Spleen (tissue), 11 donors: ENCODE results near the gene EMC8. TPM values are rescaled to one million over a fixed set of nuclear protein-coding genes. Genes with fewer than 3 reads are reported as not detected.
"Not testable (repeated sequence)": the region's sequence is repeated elsewhere in the genome, so short reads cannot be mapped to it uniquely, and the experiment has no call there.

ENCODE experiments used
- DNase-seq: peaks from one replicate; pipeline ENCODE4 v3.0.0-alpha.2; 2020
- H3K27ac ChIP-seq, 8 donors: fragments of 200-600 bp; sonication (generic) in 7 of 8; 1 replicate in 4 of 8; 2 replicates in 4 of 8; pipeline versions ENCODE4 v1.5.0 to v1.8.0; 2016 to 2021; ENCODE audit warnings: inconsistent platforms in 4 of 8, mild to moderate bottlenecking in 4 of 8, moderate library complexity in 1 of 8
- H3K27me3 ChIP-seq, 7 donors: fragments of 200-600 bp; sonication (generic) in 6 of 7; replicated peaks in 1 of 7; 1 replicate in 4 of 7; 2 replicates in 3 of 7; pipeline versions ENCODE4 v1.5.0 to v1.8.0; 2016 to 2021; ENCODE audit warnings: inconsistent platforms in 3 of 7, mild to moderate bottlenecking in 1 of 7
- H3K36me3 ChIP-seq, 6 donors: fragments of 200-600 bp; sonication (generic) in 5 of 6; 1 replicate in 4 of 6; 2 replicates in 2 of 6; pipeline versions ENCODE4 v1.5.0 to v1.8.0; 2016 to 2021; ENCODE audit warnings: inconsistent platforms in 2 of 6
- H3K4me1 ChIP-seq, 6 donors: fragments of 200-600 bp; sonication (generic) in 5 of 6; 1 replicate in 3 of 6; 2 replicates in 3 of 6; pipeline versions ENCODE4 v1.5.0 to v1.8.0; 2016 to 2021; ENCODE audit warnings: inconsistent platforms in 3 of 6
- H3K4me3 ChIP-seq, 8 donors: fragments of 200-600 bp; sonication (generic) in 7 of 8; 1 replicate in 4 of 8; 2 replicates in 4 of 8; pipeline versions ENCODE4 v1.5.0 to v1.8.0; 2016 to 2021; ENCODE audit warnings: inconsistent platforms in 4 of 8, mild to moderate bottlenecking in 4 of 8, moderate library complexity in 2 of 8
- H3K9me3 ChIP-seq, 8 donors: fragments of 200-600 bp; sonication (generic) in 7 of 8; 1 replicate in 4 of 8; 2 replicates in 4 of 8; pipeline versions ENCODE4 v1.5.0 to v1.8.0; 2016 to 2021; ENCODE audit warnings: inconsistent platforms in 4 of 8
- POLR2A ChIP-seq, 3 donors: fragments of 450-650 bp; IDR thresholded peaks; one replicate each; pipeline ENCODE4 v1.5.1; 2017; ENCODE audit warnings: antibody characterized with exemption in 3 of 3, mild to moderate bottlenecking in 1 of 3
- POLR2AphosphoS5 ChIP-seq, 3 donors: sonication (generic); formaldehyde crosslinking; IDR thresholded peaks; one replicate each; pipeline ENCODE4 v1.5.1; 2017; ENCODE audit warnings: antibody characterized with exemption in 3 of 3
- WGBS, 5 donors: extraction: QIAGEN DNeasy Blood & Tissue Kit in 3 of 5; methylation state at CpG; one replicate each; pipeline versions ENCODE4 v1.1.5 to v1.1.7; 2013 to 2018; 5-methylcytosine and 5-hydroxymethylcytosine counted together
- intact Hi-C: fragments of 100-400 bp; cut with DNase I; formaldehyde crosslinking; loops from one replicate; pipeline ENCODE4 v1.15.0; 2023; ENCODE audit warnings: low total_unique reads
- polyA plus RNA-seq, 3 donors: library from polyadenylated mRNA; stranded (reverse); fragments of 200-250 nt; gene quantifications; one replicate each; pipeline ENCODE4 v1.2.1, GENCODE V29; 2013
- total RNA-seq, 7 donors: library from RNA; depleted of rRNA in 3 of 7; stranded (reverse); fragments of >200 nt in 3 of 7; fragmentation: NEBNext Ultra II Directional in 4 of 7; extraction: Animal tissue kit (Norgen Biotek cat#: 25700) in 4 of 7; gene quantifications; one replicate each; pipeline versions ENCODE4 v1.1.0 to v1.2.1, GENCODE V29; 2016 to 2021
- TF ChIP-seq, protein P1 (sequence below), 11 experiments: fragments of 200-600 bp in 7 of 11; fragments of 450-650 bp in 4 of 11; sonication (generic) in 4 of 11; IDR thresholded peaks in 8 of 11; conservative IDR thresholded peaks in 3 of 11; 1 replicate in 7 of 11; 2 replicates in 4 of 11; pipeline versions ENCODE4 v1.4.0 to v1.8.0; 2016 to 2021; ENCODE audit warnings: antibody characterized with exemption in 11 of 11, inconsistent platforms in 4 of 11, mild to moderate bottlenecking in 1 of 11
- donor health status: healthy with polysubstance abuse.
- donor health status: DM: no; HTN: no; CAD: no; lungs with moderate emphysema.
- donor health status: DM: no; HTN: no; CAD: no.
- donor health status: Bipolar disorder and iron deficiency.
- donor health status: healthy.
- donor health status: DM: no; HTN: no; CAD: no.
- donor health status: DM: yes; HTN: yes; CAD: no.

The EMC8 gene
- total and polyA plus RNA-seq, 10 donors, result 10.1 to 43.0 (median 23.8) TPM

DNA sequence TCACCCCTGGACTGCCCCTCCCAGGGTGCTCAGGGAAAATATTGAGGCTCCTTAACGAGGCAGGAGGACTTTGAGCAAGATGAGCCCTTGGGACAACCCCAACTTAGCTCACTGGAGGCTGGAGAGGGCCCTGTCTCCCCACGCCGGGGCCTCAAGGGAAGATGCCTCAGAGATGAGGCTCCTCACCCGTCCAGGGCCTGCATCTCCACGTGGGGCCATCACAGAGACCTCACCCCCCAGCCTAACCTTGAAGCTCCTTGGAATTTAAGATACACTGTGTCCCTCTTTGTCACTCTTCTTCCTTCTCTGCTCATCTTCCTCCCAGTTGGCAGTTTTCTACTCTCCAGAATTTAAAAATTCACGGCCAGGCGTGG lies 11.4 kb upstream of the EMC8 start:
- whole genome bisulfite sequencing, 5 donors, result 89 to 93% (median 90%) methylated on average over 7 of the region's 7 CpGs
- H3K9me3 ChIP-seq, result no peaks in the 10 kb centered on the region
- peaks cover 0 to 12% (median 4%) of the 10 kb centered on the region in 6 donors for H3K4me1 ChIP-seq
- H3K4me3 ChIP-seq, result no peak overlapping the region
- no peak for TF ChIP-seq POLR2A (IDR thresholded peaks at IDR 0.05)
- no peak for TF ChIP-seq POLR2AphosphoS5 (IDR thresholded peaks at IDR 0.05)
- TF ChIP-seq, protein P1, sequence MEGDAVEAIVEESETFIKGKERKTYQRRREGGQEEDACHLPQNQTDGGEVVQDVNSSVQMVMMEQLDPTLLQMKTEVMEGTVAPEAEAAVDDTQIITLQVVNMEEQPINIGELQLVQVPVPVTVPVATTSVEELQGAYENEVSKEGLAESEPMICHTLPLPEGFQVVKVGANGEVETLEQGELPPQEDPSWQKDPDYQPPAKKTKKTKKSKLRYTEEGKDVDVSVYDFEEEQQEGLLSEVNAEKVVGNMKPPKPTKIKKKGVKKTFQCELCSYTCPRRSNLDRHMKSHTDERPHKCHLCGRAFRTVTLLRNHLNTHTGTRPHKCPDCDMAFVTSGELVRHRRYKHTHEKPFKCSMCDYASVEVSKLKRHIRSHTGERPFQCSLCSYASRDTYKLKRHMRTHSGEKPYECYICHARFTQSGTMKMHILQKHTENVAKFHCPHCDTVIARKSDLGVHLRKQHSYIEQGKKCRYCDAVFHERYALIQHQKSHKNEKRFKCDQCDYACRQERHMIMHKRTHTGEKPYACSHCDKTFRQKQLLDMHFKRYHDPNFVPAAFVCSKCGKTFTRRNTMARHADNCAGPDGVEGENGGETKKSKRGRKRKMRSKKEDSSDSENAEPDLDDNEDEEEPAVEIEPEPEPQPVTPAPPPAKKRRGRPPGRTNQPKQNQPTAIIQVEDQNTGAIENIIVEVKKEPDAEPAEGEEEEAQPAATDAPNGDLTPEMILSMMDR (IDR thresholded peaks at IDR 0.05 in 8 of 11, conservative IDR thresholded peaks at IDR 0.05 in 3 of 11), result no peak
- no peak overlapping the region for H3K27ac ChIP-seq
- peaks cover 0 to 36% (median 0%) of the 10 kb centered on the region in 7 donors for H3K27me3 ChIP-seq
- intact Hi-C loops, result no loop called here
- H3K36me3 ChIP-seq, result peaks cover 0 to 20% (median 17%) of the 10 kb centered on the region in 6 donors
- DNase-seq, result no peak

DNA sequence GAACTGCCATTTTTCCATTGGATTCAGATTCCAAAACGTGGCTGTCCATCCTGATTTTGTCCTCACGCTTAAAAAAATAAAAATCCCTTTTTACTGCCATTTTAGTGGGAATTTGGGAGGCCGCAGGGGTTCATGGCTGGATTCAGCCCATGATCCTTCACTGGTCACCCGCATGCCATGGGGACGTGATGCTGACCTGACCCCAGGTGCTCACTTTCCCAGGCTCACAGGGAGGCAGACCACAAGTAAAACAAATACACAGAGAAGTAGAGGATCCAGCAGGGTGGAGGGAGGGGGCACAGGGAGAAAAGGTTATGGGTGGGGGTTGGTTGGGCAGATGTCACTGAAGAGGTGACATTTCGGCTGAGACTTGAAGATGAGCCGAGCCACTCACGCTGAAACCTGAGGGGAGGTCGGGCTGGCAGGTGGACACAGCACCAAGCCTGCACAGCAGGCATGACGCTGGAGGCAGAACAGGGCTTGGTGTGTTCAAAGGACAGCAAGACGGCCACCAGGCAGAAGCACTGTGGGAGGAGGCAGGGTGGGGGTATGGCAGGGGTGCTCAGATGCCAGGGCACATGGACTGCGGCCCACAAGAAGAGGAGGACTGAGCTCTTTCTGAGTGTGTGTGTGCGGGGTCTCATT lies 10.9 kb upstream of the EMC8 start:
- TF ChIP-seq POLR2A (IDR thresholded peaks at IDR 0.05) (no peak), POLR2AphosphoS5 (IDR thresholded peaks at IDR 0.05) (no peak)
- TF ChIP-seq, protein P1 (IDR thresholded peaks at IDR 0.05 in 8 of 11, conservative IDR thresholded peaks at IDR 0.05 in 3 of 11), result no peak
- Histone ChIP-seq H3K4me3 (no peak overlapping the region), H3K9me3 (no peaks in the 10 kb centered on the region), H3K4me1 (peaks cover 0 to 12% (median 4%) of the 10 kb centered on the region in 6 donors), H3K36me3 (peaks cover 0 to 25% (median 22%) of the 10 kb centered on the region in 6 donors), H3K27ac (no peak overlapping the region), H3K27me3 (peaks cover 0 to 36% (median 0%) of the 10 kb centered on the region in 7 donors)
- WGBS, 5 donors, result 80 to 88% (median 84%) methylated on average over 12 to 13 of the region's 13 CpGs
- intact Hi-C loops, result no loop called here
- DNase-seq, result no peak

DNA sequence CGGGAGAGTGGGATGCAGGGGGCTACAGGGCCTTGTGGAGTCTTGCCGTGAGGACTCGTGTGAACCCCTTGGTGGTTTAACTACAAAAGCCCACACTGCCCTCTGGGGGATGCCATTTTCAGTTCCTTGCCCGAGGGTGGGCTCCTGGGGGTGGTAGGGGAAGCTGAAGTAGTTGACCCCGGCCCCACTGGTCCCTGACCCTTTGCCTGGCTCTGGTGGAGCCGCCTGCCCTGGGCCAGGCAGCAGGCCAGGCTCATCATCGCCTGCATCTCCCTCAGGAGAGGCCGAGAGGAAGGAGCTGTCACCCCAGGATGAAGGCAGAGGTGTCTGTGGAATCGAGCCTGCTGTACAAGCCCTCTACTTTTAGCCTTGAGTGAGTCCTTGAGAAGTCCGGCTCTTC lies 10.3 kb upstream of the EMC8 start:
- Histone ChIP-seq H3K4me1 (peaks cover 0 to 12% (median 4%) of the 10 kb centered on the region in 6 donors), H3K4me3 (no peak overlapping the region), H3K9me3 (no peaks in the 10 kb centered on the region), H3K27me3 (peaks cover 0 to 33% (median 0%) of the 10 kb centered on the region in 7 donors), H3K27ac (no peak overlapping the region), H3K36me3 (peaks cover 0 to 31% (median 28%) of the 10 kb centered on the region in 6 donors)
- intact Hi-C loops, result no loop called here
- TF ChIP-seq, protein P1 (IDR thresholded peaks at IDR 0.05 in 8 of 11, conservative IDR thresholded peaks at IDR 0.05 in 3 of 11), result no peak
- TF ChIP-seq POLR2AphosphoS5 (IDR thresholded peaks at IDR 0.05) (no peak), POLR2A (IDR thresholded peaks at IDR 0.05) (no peak)
- 43 to 67% (median 56%) methylated on average over 7 to 10 of the region's 10 CpGs for WGBS, 5 donors
- no peak for DNase-seq

DNA sequence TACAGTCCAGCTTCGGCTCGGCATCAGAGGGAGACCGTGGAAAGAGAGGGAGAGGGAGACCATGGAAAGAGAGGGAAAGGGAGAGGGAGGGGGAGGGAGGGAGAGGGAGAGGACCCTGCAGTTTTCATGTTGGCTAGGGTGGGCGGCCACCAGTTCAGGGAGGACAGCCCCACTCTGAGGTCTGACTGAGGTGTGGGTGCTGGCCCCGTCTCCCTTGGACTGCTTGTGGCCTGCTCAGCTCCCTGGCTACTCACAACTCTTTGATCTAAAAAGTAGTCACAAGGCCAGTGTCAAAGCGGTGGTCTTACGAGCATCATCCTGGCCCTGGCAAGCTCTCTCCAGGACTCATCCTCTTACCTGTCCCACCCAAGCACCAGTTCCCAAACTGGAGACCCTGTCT lies 9.6 kb upstream of the EMC8 start:
- intact Hi-C loops, result no loop called here
- peaks cover 0 to 12% (median 5%) of the 10 kb centered on the region in 6 donors for H3K4me1 ChIP-seq
- no peak overlapping the region for H3K4me3 ChIP-seq
- no peak for DNase-seq
- TF ChIP-seq POLR2AphosphoS5 (IDR thresholded peaks at IDR 0.05), result no peak
- TF ChIP-seq, protein P1 (IDR thresholded peaks at IDR 0.05 in 8 of 11, conservative IDR thresholded peaks at IDR 0.05 in 3 of 11), result no peak
- no peak for TF ChIP-seq POLR2A (IDR thresholded peaks at IDR 0.05)
- WGBS, 5 donors, result 88 to 93% (median 92%) methylated on average over 6 to 7 of the region's 7 CpGs
- peaks cover 0 to 30% (median 0%) of the 10 kb centered on the region in 7 donors for H3K27me3 ChIP-seq
- H3K36me3 ChIP-seq, result peaks cover 0 to 38% (median 31%) of the 10 kb centered on the region in 6 donors
- no peaks in the 10 kb centered on the region for H3K9me3 ChIP-seq
- no peak overlapping the region for H3K27ac ChIP-seq

DNA sequence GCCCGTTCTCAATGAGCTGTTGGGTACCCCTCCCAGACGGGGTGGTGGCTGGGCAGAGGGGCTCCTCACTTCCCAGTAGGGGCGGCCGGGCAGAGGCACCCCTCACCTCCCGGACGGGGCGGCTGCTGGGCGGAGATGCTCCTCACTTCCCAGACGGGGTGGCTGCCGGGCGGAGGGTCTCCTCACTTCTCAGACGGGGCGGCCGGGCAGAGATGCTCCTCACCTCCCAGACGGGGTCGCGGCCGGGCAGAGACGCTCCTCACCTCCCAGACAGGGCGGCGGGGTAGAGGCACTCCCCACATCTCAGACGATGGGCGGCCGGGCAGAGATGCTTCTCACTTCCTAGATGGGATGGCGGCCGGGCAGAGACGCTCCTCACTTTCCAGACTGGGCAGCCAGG lies 8.8 kb upstream of the EMC8 start:
- H3K9me3 ChIP-seq, DNase-seq, H3K4me3 ChIP-seq, intact Hi-C loops, H3K27ac ChIP-seq: not testable (repeated sequence)
- Histone ChIP-seq H3K4me1 (peaks cover 0 to 20% (median 7%) of the 10 kb centered on the region in 6 donors), H3K36me3 (peaks cover 0 to 47% (median 39%) of the 10 kb centered on the region in 6 donors), H3K27me3 (peaks cover 0 to 21% (median 0%) of the 10 kb centered on the region in 7 donors)
- 80 to 98% (median 96%) methylated on average over 1 to 24 of the region's 27 CpGs for WGBS, 5 donors

DNA sequence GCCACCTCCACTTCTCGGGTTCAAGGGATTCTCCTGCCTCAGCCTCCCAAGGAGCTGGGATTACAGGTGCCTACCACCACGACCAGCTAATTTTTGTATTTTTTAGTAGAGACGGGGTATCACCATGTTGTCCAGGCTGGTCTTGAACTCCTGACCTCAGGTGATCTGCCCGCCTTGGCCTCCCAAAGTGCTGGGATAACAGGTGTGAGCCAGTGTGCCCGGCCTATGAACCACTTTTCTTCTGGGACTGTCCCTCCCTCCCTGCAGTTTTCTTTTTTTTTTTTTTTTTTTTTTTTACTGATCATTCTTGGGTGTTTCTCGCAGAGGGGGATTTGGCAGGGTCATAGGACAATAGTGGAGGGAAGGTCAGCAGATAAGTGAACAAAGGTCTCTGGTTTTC lies 8.0 kb upstream of the EMC8 start:
- H3K4me3 ChIP-seq, H3K9me3 ChIP-seq, intact Hi-C loops, DNase-seq, H3K27ac ChIP-seq: not testable (repeated sequence)
- Histone ChIP-seq H3K36me3 (peaks cover 0 to 54% (median 45%) of the 10 kb centered on the region in 6 donors), H3K27me3 (peaks cover 0 to 18% (median 0%) of the 10 kb centered on the region in 7 donors), H3K4me1 (peaks cover 0 to 28% (median 9%) of the 10 kb centered on the region in 6 donors)
- WGBS, 5 donors, result 84 to 93% (median 92%) methylated on average over 5 to 6 of the region's 6 CpGs
